Measurements from ENCODE around the gene LDLRAD3.

The LDLRAD3 gene

DNA sequence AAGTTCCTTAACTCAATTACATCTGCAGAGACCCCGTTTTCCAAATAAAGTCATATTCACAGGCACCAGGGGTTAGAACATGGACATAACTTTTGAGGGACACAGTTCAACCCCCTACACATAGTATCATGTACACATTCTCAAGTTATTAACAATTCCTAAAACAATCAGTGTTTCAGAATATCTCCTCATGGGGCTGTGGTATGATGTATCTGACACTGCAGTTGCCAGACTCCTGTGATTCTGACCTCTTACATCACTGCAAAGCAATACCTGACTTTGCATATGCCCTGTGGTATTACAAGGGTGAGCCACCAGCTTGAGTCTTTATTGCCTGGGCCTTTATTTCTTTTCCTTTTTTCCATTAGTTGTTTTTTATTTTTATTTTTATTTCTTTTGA lies 203.6 kb downstream of the LDLRAD3 start:
- DNase-seq (ENCODE audit: low read depth), result no peak
- in situ Hi-C loops (cut with HindIII; ENCODE audit: low sequenced_read_pairs), result no loop called here
- TF ChIP-seq, protein P1, sequence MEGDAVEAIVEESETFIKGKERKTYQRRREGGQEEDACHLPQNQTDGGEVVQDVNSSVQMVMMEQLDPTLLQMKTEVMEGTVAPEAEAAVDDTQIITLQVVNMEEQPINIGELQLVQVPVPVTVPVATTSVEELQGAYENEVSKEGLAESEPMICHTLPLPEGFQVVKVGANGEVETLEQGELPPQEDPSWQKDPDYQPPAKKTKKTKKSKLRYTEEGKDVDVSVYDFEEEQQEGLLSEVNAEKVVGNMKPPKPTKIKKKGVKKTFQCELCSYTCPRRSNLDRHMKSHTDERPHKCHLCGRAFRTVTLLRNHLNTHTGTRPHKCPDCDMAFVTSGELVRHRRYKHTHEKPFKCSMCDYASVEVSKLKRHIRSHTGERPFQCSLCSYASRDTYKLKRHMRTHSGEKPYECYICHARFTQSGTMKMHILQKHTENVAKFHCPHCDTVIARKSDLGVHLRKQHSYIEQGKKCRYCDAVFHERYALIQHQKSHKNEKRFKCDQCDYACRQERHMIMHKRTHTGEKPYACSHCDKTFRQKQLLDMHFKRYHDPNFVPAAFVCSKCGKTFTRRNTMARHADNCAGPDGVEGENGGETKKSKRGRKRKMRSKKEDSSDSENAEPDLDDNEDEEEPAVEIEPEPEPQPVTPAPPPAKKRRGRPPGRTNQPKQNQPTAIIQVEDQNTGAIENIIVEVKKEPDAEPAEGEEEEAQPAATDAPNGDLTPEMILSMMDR (IDR thresholded peaks at IDR 0.05; ENCODE audit: low read depth, low read length, missing control alignments), result no peak
- H3K4me3 ChIP-seq (ENCODE audit: low read depth, low read length), result no peak overlapping the region

DNA sequence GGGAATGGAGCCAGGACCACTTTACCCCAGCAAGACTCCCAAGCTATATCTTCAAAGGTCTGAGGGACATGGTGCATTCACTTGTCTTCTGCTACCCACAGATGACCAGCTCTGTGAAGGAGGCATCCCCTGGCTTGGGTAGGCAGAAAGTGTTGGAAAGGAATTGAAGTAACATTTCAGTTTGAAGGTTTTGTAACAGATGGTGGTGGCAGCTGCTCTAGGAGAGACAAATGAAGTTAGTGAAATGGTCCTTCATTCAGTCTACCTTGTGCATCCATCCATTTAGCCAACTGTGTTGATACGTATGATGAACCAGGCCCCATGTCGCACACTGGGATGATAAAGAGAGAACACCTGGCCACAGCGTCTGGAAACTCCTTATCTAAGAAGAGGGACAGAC lies 204.8 kb downstream of the LDLRAD3 start:
- TF ChIP-seq, protein P1 (IDR thresholded peaks at IDR 0.05; ENCODE audit: low read depth, low read length, missing control alignments), result no peak
- no peak for DNase-seq (ENCODE audit: low read depth)
- H3K4me3 ChIP-seq (ENCODE audit: low read depth, low read length), result no peak overlapping the region
- in situ Hi-C loops (cut with HindIII; ENCODE audit: low sequenced_read_pairs), result no loop called here

DNA sequence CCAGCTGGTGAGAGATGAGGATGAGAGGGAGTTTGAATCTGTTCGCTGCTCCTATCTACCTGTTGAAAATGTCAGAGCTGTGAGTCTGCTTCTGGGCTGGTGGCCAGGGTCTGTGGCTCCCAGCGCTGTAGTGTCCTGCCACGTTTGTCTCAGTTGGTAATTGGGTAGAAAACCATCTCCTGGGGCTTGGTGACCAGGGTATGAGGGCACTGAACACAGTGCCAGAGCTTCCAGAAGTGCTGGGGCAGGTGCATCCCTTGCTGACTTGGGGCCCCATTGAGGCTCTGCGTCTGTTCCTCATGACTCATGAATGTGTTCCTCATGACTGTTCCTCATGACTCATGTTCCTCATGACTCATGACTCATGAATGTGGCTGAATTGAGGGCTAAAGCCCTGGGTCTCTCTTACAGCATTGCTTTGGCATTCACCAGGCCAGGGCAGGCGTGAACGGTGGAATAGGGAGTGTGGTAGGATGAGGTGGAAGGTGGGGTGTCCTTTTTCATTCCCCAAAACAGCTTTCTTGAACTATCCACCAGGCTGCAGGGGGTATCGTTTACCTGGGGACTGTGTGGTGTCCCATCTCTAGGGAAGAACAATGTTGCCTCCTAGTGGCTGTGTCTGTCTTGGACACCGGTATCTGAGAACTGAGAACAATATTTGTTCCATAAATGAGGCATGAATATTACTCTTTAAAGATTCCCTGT lies 205.8 kb downstream of the LDLRAD3 start:
- in situ Hi-C loops (cut with HindIII; ENCODE audit: low sequenced_read_pairs), result loop anchor here (25.0 kb wide), 1 partner anchor 113 kb away; no protein-coding TSS in a partner anchor
- DNase-seq (ENCODE audit: low read depth), result peak; percentile 98
- no peak overlapping the region for H3K4me3 ChIP-seq (ENCODE audit: low read depth, low read length)
- TF ChIP-seq, protein P1 (IDR thresholded peaks at IDR 0.05; ENCODE audit: low read depth, low read length, missing control alignments), result peak; percentile 60

DNA sequence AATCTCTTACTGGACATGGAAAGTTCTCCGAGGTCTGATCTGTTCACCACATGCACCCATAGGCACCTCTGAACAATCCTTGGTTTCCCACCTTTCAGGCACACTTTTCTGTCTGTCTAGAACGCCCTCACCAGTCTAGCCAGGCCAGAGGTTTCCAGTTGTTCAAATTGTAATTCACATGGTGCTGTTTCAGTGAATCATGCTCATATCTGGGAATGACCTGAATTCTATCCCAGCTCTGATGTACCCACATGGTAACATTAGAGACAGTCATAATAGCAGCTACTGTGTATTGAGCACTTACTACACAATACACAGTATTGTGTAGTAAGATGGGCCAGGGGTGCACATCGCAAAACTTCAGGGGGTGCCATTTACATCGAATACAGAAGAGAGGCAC lies 207.1 kb downstream of the LDLRAD3 start:
- no peak overlapping the region for H3K4me3 ChIP-seq (ENCODE audit: low read depth, low read length)
- TF ChIP-seq, protein P1 (IDR thresholded peaks at IDR 0.05; ENCODE audit: low read depth, low read length, missing control alignments), result no peak
- no peak for DNase-seq (ENCODE audit: low read depth)
- in situ Hi-C loops (cut with HindIII; ENCODE audit: low sequenced_read_pairs), result loop anchor here (25.0 kb wide), 1 partner anchor 111 kb away; no protein-coding TSS in a partner anchor

- H3K4me3 ChIP-seq (ENCODE audit: low read depth, low read length), result no peak overlapping the region
- TF ChIP-seq, protein P1 (IDR thresholded peaks at IDR 0.05; ENCODE audit: low read depth, low read length, missing control alignments), result no peak
- in situ Hi-C loops (cut with HindIII; ENCODE audit: low sequenced_read_pairs), result loop anchor here (25.0 kb wide), 1 partner anchor 110 kb away; no protein-coding TSS in a partner anchor
- no peak for DNase-seq (ENCODE audit: low read depth)
These were observed 208.2 kb downstream of the LDLRAD3 start for GRCh38 chr11:36151933-36152580.

GRCh38 chr11:36153551-36153950 lies 209.7 kb downstream of the LDLRAD3 start:
- H3K4me3 ChIP-seq (ENCODE audit: low read depth, low read length), result no peak overlapping the region
- in situ Hi-C loops (cut with HindIII; ENCODE audit: low sequenced_read_pairs), result loop anchor here (25.0 kb wide), 1 partner anchor 109 kb away; no protein-coding TSS in a partner anchor
- TF ChIP-seq, protein P1 (IDR thresholded peaks at IDR 0.05; ENCODE audit: low read depth, low read length, missing control alignments), result peak; percentile 24
- no peak for DNase-seq (ENCODE audit: low read depth)

All from astrocyte of the cerebellum (primary cell).